ENCODE measurements around the gene CCDC141. TPM values are rescaled to one million over a fixed set of nuclear protein-coding genes. Genes with fewer than 3 reads are reported as not detected.
A peak's percentile ranks its signal among the peaks of the same experiment; 100 is the strongest.

The CCDC141 gene
- total RNA-seq, 4 donors from 2014 or later = 1.7 to 7.7 (median 3.9) TPM

- WGBS, 2 donors = 78 to 80% methylated on average over 5 of the region's 5 CpGs
- DNase-seq (ENCODE audit: low spot score in 2 of 2) = no peak
- Histone ChIP-seq H3K36me3 (no peaks in the 10 kb centered on the region), H3K27me3 (no peaks in the 10 kb centered on the region), H3K4me3 (no peak overlapping the region), H3K4me1 (peaks cover 0 to 4% (median 0%) of the 10 kb centered on the region in 4 donors), H3K9me3 (no peaks in the 10 kb centered on the region), H3K27ac (no peak overlapping the region)
- no peak for TF ChIP-seq EP300 (IDR thresholded peaks at IDR 0.05)
- no peak for TF ChIP-seq CTCF (IDR thresholded peaks at IDR 0.05)
- no peak for TF ChIP-seq POLR2A (IDR thresholded peaks at IDR 0.05)
These were observed 156.9 kb downstream of the CCDC141 start for GRCh38 chr2:178892751-178893625.

- Histone ChIP-seq H3K9me3 (no peaks in the 10 kb centered on the region), H3K36me3 (no peaks in the 10 kb centered on the region), H3K27ac (no peak overlapping the region), H3K27me3 (no peaks in the 10 kb centered on the region), H3K4me1 (peaks cover 0 to 4% (median 0%) of the 10 kb centered on the region in 4 donors), H3K4me3 (no peak overlapping the region)
- WGBS, 2 donors = 73 to 77% methylated on average over 5 of the region's 5 CpGs
- TF ChIP-seq EP300 (IDR thresholded peaks at IDR 0.05) (no peak), POLR2A (IDR thresholded peaks at IDR 0.05) (no peak), CTCF (IDR thresholded peaks at IDR 0.05) (no peak)
- DNase-seq (ENCODE audit: low spot score in 2 of 2) = no peak
These were observed 157.9 kb downstream of the CCDC141 start for GRCh38 chr2:178891959-178892485.

- peaks cover 0 to 4% (median 0%) of the 10 kb centered on the region in 4 donors for H3K4me1 ChIP-seq
- H3K27me3 ChIP-seq = no peaks in the 10 kb centered on the region
- TF ChIP-seq CTCF (IDR thresholded peaks at IDR 0.05) = peak; percentile 77 to 97 (median 85)
- no peak for TF ChIP-seq POLR2A (IDR thresholded peaks at IDR 0.05)
- no peaks in the 10 kb centered on the region for H3K36me3 ChIP-seq
- H3K9me3 ChIP-seq = no peaks in the 10 kb centered on the region
- H3K4me3 ChIP-seq = no peak overlapping the region
- peak; percentile 51 to 93 for DNase-seq (ENCODE audit: low spot score in 2 of 2)
- no peak overlapping the region for H3K27ac ChIP-seq
- 31 to 38% methylated on average over 3 of the region's 3 CpGs for WGBS, 2 donors
These were observed 158.5 kb downstream of the CCDC141 start for GRCh38 chr2:178891265-178891958.

- H3K4me1 ChIP-seq = peaks cover 0 to 11% (median 0%) of the 10 kb centered on the region in 4 donors
- TF ChIP-seq CTCF (IDR thresholded peaks at IDR 0.05) (no peak), EP300 (IDR thresholded peaks at IDR 0.05) (no peak), POLR2A (IDR thresholded peaks at IDR 0.05) (no peak)
- 82 to 86% methylated on average over 3 of the region's 3 CpGs for WGBS, 2 donors
- no peak overlapping the region for H3K4me3 ChIP-seq
- no peaks in the 10 kb centered on the region for H3K9me3 ChIP-seq
- H3K27me3 ChIP-seq = no peaks in the 10 kb centered on the region
- DNase-seq (ENCODE audit: low spot score in 2 of 2) = no peak
- no peak overlapping the region for H3K27ac ChIP-seq
- no peaks in the 10 kb centered on the region for H3K36me3 ChIP-seq
These were observed 163.9 kb downstream of the CCDC141 start for GRCh38 chr2:178886006-178886405.

- no peak for DNase-seq (ENCODE audit: low spot score in 2 of 2)
- H3K4me1 ChIP-seq = peaks cover 0 to 11% (median 0%) of the 10 kb centered on the region in 4 donors
- no peaks in the 10 kb centered on the region for H3K36me3 ChIP-seq
- H3K27ac ChIP-seq = no peak overlapping the region
- H3K9me3 ChIP-seq = no peaks in the 10 kb centered on the region
- 63 to 70% methylated on average over 3 of the region's 3 CpGs for WGBS, 2 donors
- TF ChIP-seq EP300 (IDR thresholded peaks at IDR 0.05) = no peak
- no peak for TF ChIP-seq POLR2A (IDR thresholded peaks at IDR 0.05)
- TF ChIP-seq CTCF (IDR thresholded peaks at IDR 0.05) = no peak
- H3K4me3 ChIP-seq = no peak overlapping the region
- H3K27me3 ChIP-seq = no peaks in the 10 kb centered on the region
These were observed 165.5 kb downstream of the CCDC141 start for GRCh38 chr2:178884440-178884839.
